Stimulated activated CD8-positive, alpha-beta memory T cell treated with anti-CD3 and anti-CD28 coated beads, Interleukin-4, amount 100 ng/mL, for 4 hours (primary cell): Measurements from ENCODE around the gene FAAH.

ENCODE experiments used
- DNase-seq, 2 donors: peaks; one replicate each; pipeline ENCODE4 v3.0.0-alpha.2; 2020; ENCODE audit warnings: low read depth in 2 of 2, low spot score in 1 of 2

Gene FAAH

GRCh38 chr1:46400421-46400820 lies 6.3 kb downstream of the FAAH start:
- no peak for DNase-seq

- DNase-seq, result no peak
Observed at GRCh38 chr1:46401154-46401913, 7.2 kb downstream of the FAAH start.

GRCh38 chr1:46401964-46402626 lies 8.0 kb downstream of the FAAH start:
- no peak for DNase-seq

GRCh38 chr1:46403916-46404315 lies 9.8 kb downstream of the FAAH start:
- DNase-seq, result no peak

GRCh38 chr1:46404482-46405196 lies 10.5 kb downstream of the FAAH start:
- DNase-seq, result no peak

GRCh38 chr1:46405197-46405555 lies 11.1 kb downstream of the FAAH start:
- DNase-seq, result no peak

GRCh38 chr1:46405724-46406123 lies 11.6 kb downstream of the FAAH start:
- no peak for DNase-seq

GRCh38 chr1:46406881-46407608 lies 12.9 kb downstream of the FAAH start:
- DNase-seq, result no peak

GRCh38 chr1:46407636-46408035 lies 13.5 kb downstream of the FAAH start:
- no peak for DNase-seq

GRCh38 chr1:46408356-46409062 lies 14.4 kb downstream of the FAAH start:
- no peak for DNase-seq

GRCh38 chr1:46409063-46409372 lies 14.9 kb downstream of the FAAH start:
- DNase-seq, result no peak

- DNase-seq, result no peak
Observed at GRCh38 chr1:46410156-46411009, 16.3 kb downstream of the FAAH start.

GRCh38 chr1:46411010-46411405 lies 16.9 kb downstream of the FAAH start:
- DNase-seq, result no peak

GRCh38 chr1:46411601-46412341 lies 17.7 kb downstream of the FAAH start:
- no peak for DNase-seq

- no peak for DNase-seq
Observed at GRCh38 chr1:46412893-46413595, 18.9 kb downstream of the FAAH start.

- no peak for DNase-seq
Observed at GRCh38 chr1:46413596-46413985, 19.5 kb downstream of the FAAH start.

GRCh38 chr1:46415514-46415913 lies 21.4 kb downstream of the FAAH start:
- DNase-seq, result no peak

- no peak for DNase-seq
Observed at GRCh38 chr1:46418976-46419375, 24.9 kb downstream of the FAAH start.

GRCh38 chr1:46420533-46420915 lies 26.4 kb downstream of the FAAH start:
- no peak for DNase-seq
